Activated T-helper 17 cell treated with anti-CD3 and anti-CD28 coated beads, Interleukin-2, amount 50 U/mL, for 72 hours (primary cell): ENCODE results near the gene MEF2D. TPM values are rescaled to one million over a fixed set of nuclear protein-coding genes. Genes with fewer than 3 reads are reported as not detected.

ENCODE experiments used
- ATAC-seq: fragments of 150-1000 bp; cut with Tn5 transposase; replicated peaks from 2 replicates; pipeline ENCODE4 v1.10.0; 2021; ENCODE audit warnings: mild to moderate bottlenecking, moderate library complexity
- H3K27ac Mint-ChIP-seq: one replicate; pipeline ENCODE4 v1.8.0; 2022; ENCODE audit warnings: mixed read lengths
- H3K27me3 Mint-ChIP-seq: one replicate; pipeline ENCODE4 v1.8.0; 2022; ENCODE audit warnings: mixed read lengths
- H3K36me3 Mint-ChIP-seq: one replicate; pipeline ENCODE4 v1.8.0; 2022; ENCODE audit warnings: low read depth, mild to moderate bottlenecking, mixed read lengths
- H3K4me1 Mint-ChIP-seq: one replicate; pipeline ENCODE4 v1.8.0; 2022; ENCODE audit warnings: mixed read lengths
- H3K4me3 Mint-ChIP-seq: one replicate; pipeline ENCODE4 v1.8.0; 2022; ENCODE audit warnings: mild to moderate bottlenecking, mixed read lengths
- H3K9me3 Mint-ChIP-seq: one replicate; pipeline ENCODE4 v1.8.0; 2022; ENCODE audit warnings: mixed read lengths
- total RNA-seq, 2 donors: library from RNA; stranded (reverse); gene quantifications; one replicate each; pipeline ENCODE4 v1.2.3, GENCODE V29; 2022

Gene MEF2D
- total RNA-seq, 2 donors from 2014 or later = 34.4 to 68.5 TPM

DNA sequence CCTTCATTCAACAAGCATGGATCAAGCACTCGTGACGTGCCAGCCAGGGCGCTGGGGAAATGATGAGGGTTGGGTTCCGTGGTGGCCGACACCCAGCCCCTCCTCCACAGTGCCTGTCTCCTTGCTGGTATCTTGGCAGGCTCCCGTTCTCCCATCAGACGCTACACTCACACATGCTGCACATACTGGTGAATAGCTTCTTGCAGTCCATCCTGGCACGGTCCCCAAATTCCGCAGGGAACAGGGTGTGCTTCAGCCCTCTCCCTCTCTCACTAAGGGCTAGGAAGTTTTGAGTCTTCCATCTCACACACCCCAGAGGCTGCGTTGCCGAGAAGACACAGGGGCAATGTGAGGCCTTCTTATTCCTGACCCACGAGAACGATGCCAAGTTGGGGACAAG is 10.1 kb upstream of the MEF2D start:
- H3K9me3 Mint-ChIP-seq = no peaks in the 10 kb centered on the region
- no peaks in the 10 kb centered on the region for H3K36me3 Mint-ChIP-seq
- H3K27ac Mint-ChIP-seq = peak overlapping the region; percentile 54
- H3K4me3 Mint-ChIP-seq = no peak overlapping the region
- no peak for ATAC-seq
- H3K4me1 Mint-ChIP-seq = peaks cover 20% of the 10 kb centered on the region
- H3K27me3 Mint-ChIP-seq = no peaks in the 10 kb centered on the region

GRCh38 chr1:156509424-156510034 is 9.0 kb upstream of the MEF2D start:
- Mint-ChIP-seq H3K4me1 (peaks cover 28% of the 10 kb centered on the region), H3K27ac (peak overlapping the region; percentile 68), H3K36me3 (peaks cover 6% of the 10 kb centered on the region), H3K4me3 (no peak overlapping the region), H3K9me3 (no peaks in the 10 kb centered on the region), H3K27me3 (no peaks in the 10 kb centered on the region)
- no peak for ATAC-seq

DNA sequence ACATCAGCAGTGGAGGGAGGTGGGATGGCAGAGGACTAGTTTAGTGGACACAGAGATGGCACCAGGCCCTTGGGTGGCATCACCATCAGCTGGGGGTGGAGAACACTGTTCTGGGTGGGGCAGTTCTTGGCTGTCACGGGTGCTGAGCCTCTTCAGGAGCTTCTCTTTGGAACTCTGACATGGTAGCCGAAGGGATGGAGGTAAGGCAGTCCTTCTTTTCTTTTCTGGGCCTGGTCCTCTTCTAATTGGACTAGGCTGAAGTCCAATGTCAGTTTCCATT is 8.3 kb upstream of the MEF2D start:
- Mint-ChIP-seq H3K4me3 (no peak overlapping the region), H3K27ac (peak overlapping the region; percentile 68), H3K4me1 (peaks cover 35% of the 10 kb centered on the region), H3K36me3 (peaks cover 6% of the 10 kb centered on the region), H3K9me3 (no peaks in the 10 kb centered on the region), H3K27me3 (no peaks in the 10 kb centered on the region)
- ATAC-seq = no peak

DNA sequence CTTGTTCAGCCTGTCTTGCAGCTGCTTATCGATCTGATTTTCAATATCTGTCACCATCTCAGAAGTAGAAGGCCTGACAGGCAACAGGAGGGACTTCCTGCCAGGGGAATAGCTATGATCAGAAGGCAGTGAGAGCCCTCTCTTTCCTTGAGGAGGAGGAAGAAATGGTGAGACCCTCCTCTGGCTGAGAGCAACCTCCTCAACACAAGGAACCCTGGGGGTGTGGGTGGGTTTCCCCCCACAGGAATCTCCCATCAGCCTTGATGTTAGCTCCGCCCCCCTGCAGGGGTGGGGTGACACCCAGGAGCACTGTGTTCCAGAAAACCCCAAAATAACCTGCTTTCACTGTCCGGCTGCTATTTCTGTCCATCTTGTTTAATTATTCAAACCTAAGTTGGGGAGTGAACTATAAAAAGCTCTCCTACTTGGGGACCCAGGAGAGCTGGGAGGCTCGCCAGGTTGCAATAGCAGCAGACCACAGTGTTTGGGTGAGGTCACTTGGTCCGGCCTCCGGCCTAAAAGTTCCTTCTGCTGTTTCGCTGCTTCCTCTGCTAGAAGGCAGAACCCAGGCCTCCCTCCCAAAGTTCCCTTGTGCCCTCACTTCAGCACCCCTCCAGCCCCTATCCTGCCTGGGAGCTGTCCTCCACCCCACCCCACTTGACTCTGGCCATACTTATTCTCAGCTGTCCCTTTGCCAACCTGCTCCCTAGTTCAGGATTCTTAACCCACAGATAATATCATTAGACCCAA is 7.8 kb upstream of the MEF2D start:
- H3K27ac Mint-ChIP-seq = peak overlapping the region; percentile 68
- H3K4me1 Mint-ChIP-seq = peaks cover 38% of the 10 kb centered on the region
- H3K9me3 Mint-ChIP-seq = no peaks in the 10 kb centered on the region
- H3K27me3 Mint-ChIP-seq = no peaks in the 10 kb centered on the region
- H3K4me3 Mint-ChIP-seq = peak overlapping the region; percentile 25
- peaks cover 6% of the 10 kb centered on the region for H3K36me3 Mint-ChIP-seq
- ATAC-seq = no peak

- Mint-ChIP-seq H3K27ac (peak overlapping the region; percentile 99), H3K36me3 (peaks cover 6% of the 10 kb centered on the region), H3K4me1 (peaks cover 38% of the 10 kb centered on the region), H3K9me3 (no peaks in the 10 kb centered on the region), H3K4me3 (peak overlapping the region; percentile 90), H3K27me3 (no peaks in the 10 kb centered on the region)
- no peak for ATAC-seq
These were observed 5.9 kb upstream of the MEF2D start for GRCh38 chr1:156506450-156506849.

- Mint-ChIP-seq H3K27ac (peak overlapping the region; percentile 99), H3K4me1 (peaks cover 37% of the 10 kb centered on the region), H3K4me3 (peak overlapping the region; percentile 90), H3K27me3 (no peaks in the 10 kb centered on the region), H3K9me3 (no peaks in the 10 kb centered on the region), H3K36me3 (peaks cover 6% of the 10 kb centered on the region)
- ATAC-seq = no peak
These were observed 5.2 kb upstream of the MEF2D start for GRCh38 chr1:156505679-156506298.

GRCh38 chr1:156504821-156505678 is 4.5 kb upstream of the MEF2D start:
- H3K36me3 Mint-ChIP-seq = peaks cover 6% of the 10 kb centered on the region
- no peaks in the 10 kb centered on the region for H3K27me3 Mint-ChIP-seq
- H3K27ac Mint-ChIP-seq = peak overlapping the region; percentile 99
- H3K4me3 Mint-ChIP-seq = peak overlapping the region; percentile 90
- peaks cover 29% of the 10 kb centered on the region for H3K4me1 Mint-ChIP-seq
- ATAC-seq = peak; percentile 41
- H3K9me3 Mint-ChIP-seq = no peaks in the 10 kb centered on the region

DNA sequence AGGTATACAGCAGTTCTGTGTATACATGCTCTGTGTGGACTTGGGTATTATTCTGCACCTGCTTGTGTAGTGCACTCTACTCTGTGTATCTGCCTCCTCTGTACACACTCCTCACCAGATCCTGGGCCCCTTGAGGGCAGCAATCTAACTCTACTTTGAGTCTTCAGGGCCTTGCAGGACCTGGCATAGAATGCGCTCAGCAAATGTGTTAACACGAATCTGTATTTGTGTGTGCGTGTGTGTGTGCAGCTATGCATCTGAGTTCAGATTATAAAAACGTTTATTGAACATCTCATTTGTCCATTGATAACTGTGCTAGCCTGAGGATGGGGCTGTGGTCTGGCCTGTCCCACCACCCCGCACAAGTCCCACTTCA is 3.9 kb upstream of the MEF2D start:
- Mint-ChIP-seq H3K36me3 (peaks cover 6% of the 10 kb centered on the region), H3K27ac (peak overlapping the region; percentile 99), H3K4me3 (peak overlapping the region; percentile 90), H3K4me1 (peaks cover 28% of the 10 kb centered on the region), H3K27me3 (no peaks in the 10 kb centered on the region), H3K9me3 (no peaks in the 10 kb centered on the region)
- peak; percentile 2 for ATAC-seq

DNA sequence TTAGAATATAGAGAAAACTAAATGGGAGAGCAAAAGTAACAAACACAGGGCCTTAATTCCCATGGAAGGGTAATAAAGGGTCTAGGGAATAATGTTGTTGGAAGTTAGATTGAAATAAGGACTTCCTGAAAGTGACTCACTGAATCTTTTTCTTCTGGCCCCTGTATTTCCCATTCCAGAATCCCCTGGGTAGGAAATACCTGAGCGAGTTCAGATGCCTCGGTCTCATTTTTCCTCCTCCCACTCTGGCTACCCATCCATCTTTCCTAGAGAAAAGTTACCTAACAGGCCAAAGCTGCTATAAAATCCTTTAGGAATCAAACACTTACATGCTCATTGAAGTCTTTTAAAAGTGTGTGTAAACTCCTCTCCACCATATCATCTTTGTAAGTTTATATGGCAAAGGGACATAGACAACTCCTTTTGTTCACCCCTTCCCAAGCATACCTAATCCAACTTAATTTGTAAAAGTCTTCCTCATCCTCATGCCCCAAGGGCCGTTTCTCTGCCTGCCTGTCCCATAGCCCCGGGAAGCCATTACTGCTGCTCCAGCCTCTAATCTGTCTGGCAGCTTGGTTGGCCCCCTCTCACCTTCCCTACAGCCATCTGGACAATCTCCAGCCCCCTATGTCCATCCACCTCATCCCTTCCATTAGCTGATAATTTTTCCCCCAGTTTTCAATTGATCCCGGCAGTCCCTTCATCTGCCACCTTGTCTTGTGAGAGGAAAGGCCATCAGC is 3.3 kb upstream of the MEF2D start:
- peak overlapping the region; percentile 90 for H3K4me3 Mint-ChIP-seq
- no peaks in the 10 kb centered on the region for H3K27me3 Mint-ChIP-seq
- peaks cover 11% of the 10 kb centered on the region for H3K36me3 Mint-ChIP-seq
- peak overlapping the region; percentile 99 for H3K27ac Mint-ChIP-seq
- no peaks in the 10 kb centered on the region for H3K9me3 Mint-ChIP-seq
- H3K4me1 Mint-ChIP-seq = peaks cover 28% of the 10 kb centered on the region
- ATAC-seq = no peak

- no peak for ATAC-seq
- Mint-ChIP-seq H3K4me1 (peaks cover 32% of the 10 kb centered on the region), H3K9me3 (no peaks in the 10 kb centered on the region), H3K27ac (peak overlapping the region; percentile 99), H3K27me3 (no peaks in the 10 kb centered on the region), H3K36me3 (peaks cover 15% of the 10 kb centered on the region), H3K4me3 (peak overlapping the region; percentile 90)
These were observed 2.5 kb upstream of the MEF2D start for GRCh38 chr1:156502894-156503697.

GRCh38 chr1:156502391-156502893 is 1.9 kb upstream of the MEF2D start:
- Mint-ChIP-seq H3K27me3 (no peaks in the 10 kb centered on the region), H3K9me3 (no peaks in the 10 kb centered on the region), H3K36me3 (peaks cover 21% of the 10 kb centered on the region), H3K4me1 (peaks cover 38% of the 10 kb centered on the region), H3K27ac (peak overlapping the region; percentile 99), H3K4me3 (peak overlapping the region; percentile 90)
- ATAC-seq = no peak

DNA sequence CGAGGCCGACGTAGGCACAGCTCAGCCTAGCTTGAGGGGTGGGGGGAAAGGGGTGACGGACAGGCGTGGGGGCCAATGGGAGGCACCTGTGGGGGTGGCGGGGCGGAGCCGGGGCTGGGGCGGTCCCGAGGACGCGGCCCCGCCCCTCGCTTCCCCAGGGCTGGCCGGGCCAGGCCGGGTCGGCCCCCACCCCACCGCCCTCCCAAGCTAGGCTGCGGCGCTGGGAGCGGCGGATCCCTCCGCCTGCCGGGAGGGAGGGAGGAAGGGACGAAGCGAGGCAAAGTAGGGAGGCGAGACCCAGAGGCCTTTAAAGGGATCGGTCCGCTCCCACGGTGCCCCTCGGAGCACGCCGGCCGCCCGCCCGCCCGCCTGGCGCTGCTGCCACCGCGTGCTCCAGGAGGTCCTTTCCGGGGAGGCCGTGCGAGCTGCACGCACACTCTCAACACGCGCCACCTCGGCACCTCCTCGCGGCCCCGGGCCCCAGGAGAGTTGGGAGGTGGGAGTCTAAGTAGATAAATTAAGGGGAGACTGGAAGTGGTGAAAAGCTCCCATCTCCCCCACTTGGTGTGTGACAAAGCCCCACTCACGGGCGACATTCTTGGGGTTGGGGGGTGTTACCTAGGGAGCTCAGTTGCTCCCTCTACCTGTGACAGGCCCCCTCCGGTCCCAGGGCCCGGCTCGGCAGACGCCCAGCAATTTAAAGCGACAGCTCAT is 375 bp upstream of the MEF2D start:
- Mint-ChIP-seq H3K27me3 (no peaks in the 10 kb centered on the region), H3K4me3 (peak overlapping the region; percentile 90), H3K9me3 (no peaks in the 10 kb centered on the region), H3K36me3 (peaks cover 36% of the 10 kb centered on the region), H3K27ac (peak overlapping the region; percentile 99), H3K4me1 (peaks cover 53% of the 10 kb centered on the region)
- ATAC-seq = peak; percentile 77
